ENCODE data around the gene ADGRG3. TPM values are rescaled to one million over a fixed set of nuclear protein-coding genes. Genes with fewer than 3 reads are reported as not detected.
A peak's percentile ranks its signal among the peaks of the same experiment; 100 is the strongest.

Gene ADGRG3
- total and polyA plus RNA-seq, 2 of the 13 experiments (the other 11 are each of a cell fraction or from before 2014, with no cell fraction given) = 2.7 to 11.8 TPM

- 0 out of 2 replicates have a peak, but pooled peaks have one; percentile 58 for TF ChIP-seq CCDC6 (CRISPR knock-in tag; IDR thresholded peaks at IDR 0.05)
- TF ChIP-seq ZNF329 (CRISPR knock-in tag; IDR thresholded peaks at IDR 0.05; ENCODE audit: low read depth) = no peak
- 0 out of 2 replicates have a peak, but pooled peaks have one; percentile 85 for TF ChIP-seq ZNF761 (CRISPR knock-in tag; conservative IDR thresholded peaks at IDR 0.05)
- peak; percentile 14; the same call in 1 of the 2 replicates for TF ChIP-seq CEBPG (CRISPR knock-in tag; IDR thresholded peaks at IDR 0.05)
- 0 out of 2 replicates have a peak, but pooled peaks have one; percentile 22 for TF ChIP-seq ZBTB33 (CRISPR knock-in tag; IDR thresholded peaks at IDR 0.05)
- no peak for TF ChIP-seq ZIK1 (CRISPR knock-in tag; IDR thresholded peaks at IDR 0.05; ENCODE audit: borderline replicate concordance, low read depth)
- peak; percentile 65; the same call in 1 of the 2 replicates for TF ChIP-seq KLF13 (CRISPR knock-in tag; IDR thresholded peaks at IDR 0.05)
- TF ChIP-seq EED (CRISPR knock-in tag; IDR thresholded peaks at IDR 0.05) = peak; percentile 94; the same call in 1 of the 2 replicates
- 0 out of 2 replicates have a peak, but pooled peaks have one; percentile 14 for TF ChIP-seq ZNF335 (CRISPR knock-in tag; IDR thresholded peaks at IDR 0.05)
- TF ChIP-seq ZNF230 (CRISPR knock-in tag; IDR thresholded peaks at IDR 0.05) = 0 out of 2 replicates have a peak, but pooled peaks have one; percentile 47
- peak; percentile 78 for TF ChIP-seq HDAC1 (CRISPR knock-in tag; IDR thresholded peaks at IDR 0.05)
- no peak for TF ChIP-seq MAFF (IDR thresholded peaks at IDR 0.05; ENCODE audit: low read depth, low read length)
- 0 out of 2 replicates have a peak, but pooled peaks have one; percentile 3 for TF ChIP-seq PCBP1 (IDR thresholded peaks at IDR 0.05; ENCODE audit: borderline replicate concordance, low read depth, low read length)
- peak; percentile 77 for TF ChIP-seq ARID4A (CRISPR knock-in tag; IDR thresholded peaks at IDR 0.05; ENCODE audit: borderline replicate concordance)
- no peak for TF ChIP-seq ZNF781 (CRISPR knock-in tag; IDR thresholded peaks at IDR 0.05; ENCODE audit: borderline replicate concordance, not compliant biosample characterization)
- TF ChIP-seq, protein P1, sequence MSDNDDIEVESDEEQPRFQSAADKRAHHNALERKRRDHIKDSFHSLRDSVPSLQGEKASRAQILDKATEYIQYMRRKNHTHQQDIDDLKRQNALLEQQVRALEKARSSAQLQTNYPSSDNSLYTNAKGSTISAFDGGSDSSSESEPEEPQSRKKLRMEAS (IDR thresholded peaks at IDR 0.05) = peak; percentile 84
- TF ChIP-seq ZNF281 (CRISPR knock-in tag; IDR thresholded peaks at IDR 0.05; ENCODE audit: borderline replicate concordance) = peak; percentile 83
- TF ChIP-seq PHF8 (CRISPR knock-in tag; IDR thresholded peaks at IDR 0.05) = peak; percentile 60
- TF ChIP-seq, protein P2, sequence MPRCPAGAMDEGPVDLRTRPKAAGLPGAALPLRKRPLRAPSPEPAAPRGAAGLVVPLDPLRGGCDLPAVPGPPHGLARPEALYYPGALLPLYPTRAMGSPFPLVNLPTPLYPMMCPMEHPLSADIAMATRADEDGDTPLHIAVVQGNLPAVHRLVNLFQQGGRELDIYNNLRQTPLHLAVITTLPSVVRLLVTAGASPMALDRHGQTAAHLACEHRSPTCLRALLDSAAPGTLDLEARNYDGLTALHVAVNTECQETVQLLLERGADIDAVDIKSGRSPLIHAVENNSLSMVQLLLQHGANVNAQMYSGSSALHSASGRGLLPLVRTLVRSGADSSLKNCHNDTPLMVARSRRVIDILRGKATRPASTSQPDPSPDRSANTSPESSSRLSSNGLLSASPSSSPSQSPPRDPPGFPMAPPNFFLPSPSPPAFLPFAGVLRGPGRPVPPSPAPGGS (CRISPR knock-in tag; IDR thresholded peaks at IDR 0.05) = no peak
Measured at GRCh38 chr16:57735755-57736418, 67.8 kb downstream of the ADGRG3 start, which contains the start of gene KATNB1 (continued).

All from HepG2 (cell line).